Esophagus muscularis mucosa (tissue), 3 donors: ENCODE measurements around the gene BCL2L13.

Experiments
- CTCF ChIP-seq, 3 experiments: fragments of 200-600 bp in 2 of 3; fragments of 450-650 bp in 1 of 3; sonication (generic) in 2 of 3; IDR thresholded peaks; one replicate each; pipeline ENCODE4 v1.5.1; 2017 to 2019; ENCODE audit warnings: antibody characterized with exemption in 3 of 3, mild to moderate bottlenecking in 2 of 3, moderate library complexity in 1 of 3
- POLR2A ChIP-seq: fragments of 450-650 bp; IDR thresholded peaks from one replicate; pipeline ENCODE4 v1.6.1; 2017; ENCODE audit warnings: antibody characterized with exemption, moderate library complexity, mild to moderate bottlenecking, low read depth

GRCh38 chr22:17738386-17739128, 100.0 kb downstream of the BCL2L13 start:
- TF ChIP-seq CTCF (IDR thresholded peaks at IDR 0.05) (no peak), POLR2A (no peak)
